ENCODE results near the gene LRBA.

LRBA gene

DNA sequence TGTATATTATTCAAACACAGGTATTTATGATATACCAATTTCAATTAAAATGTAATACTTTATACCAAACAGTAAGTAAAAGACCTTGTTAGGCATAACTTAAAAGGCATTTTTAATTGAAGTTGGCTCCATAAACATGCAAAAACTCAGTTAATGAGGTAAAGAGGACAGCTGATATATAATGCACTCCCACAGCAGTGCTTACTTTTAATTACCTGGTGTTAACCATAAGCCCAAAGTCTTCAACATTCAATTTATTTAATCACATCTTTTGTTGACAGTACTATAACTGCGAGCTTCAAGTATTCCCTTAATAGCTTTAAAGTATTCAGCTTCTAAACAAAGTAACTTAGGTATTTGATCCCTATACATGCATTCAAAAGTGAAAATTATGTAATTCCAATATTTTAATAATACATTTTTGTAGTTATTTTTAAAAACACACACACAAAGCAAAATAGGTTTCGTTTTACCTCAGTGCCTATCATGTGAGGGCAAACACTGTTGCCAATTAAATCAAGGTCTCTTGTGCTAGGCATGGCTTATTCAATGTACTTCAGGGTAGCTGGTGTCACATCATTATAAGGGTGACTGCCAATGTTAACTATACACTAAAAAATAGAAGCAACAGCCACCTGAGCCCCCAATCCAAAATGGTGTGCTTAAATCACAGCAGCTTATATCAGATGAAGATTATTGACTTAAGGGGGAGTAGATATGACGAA lies 197.1 kb downstream of the LRBA start:
- Mint-ChIP-seq H3K36me3 (ENCODE audit: low read depth) (peaks cover 41% of the 10 kb centered on the region), H3K4me3 (no peak overlapping the region), H3K4me1 (ENCODE audit: low read depth) (peaks cover 12% of the 10 kb centered on the region), H3K27me3 (no peaks in the 10 kb centered on the region), H3K9me3 (peaks cover 5% of the 10 kb centered on the region), H3K27ac (no peak overlapping the region)

- Mint-ChIP-seq H3K27me3 (no peaks in the 10 kb centered on the region), H3K4me1 (ENCODE audit: low read depth) (peaks cover 12% of the 10 kb centered on the region), H3K27ac (no peak overlapping the region), H3K9me3 (peaks cover 5% of the 10 kb centered on the region), H3K4me3 (no peak overlapping the region), H3K36me3 (ENCODE audit: low read depth) (peaks cover 41% of the 10 kb centered on the region)
Observed at GRCh38 chr4:150817017-150817416, 198.1 kb downstream of the LRBA start.

DNA sequence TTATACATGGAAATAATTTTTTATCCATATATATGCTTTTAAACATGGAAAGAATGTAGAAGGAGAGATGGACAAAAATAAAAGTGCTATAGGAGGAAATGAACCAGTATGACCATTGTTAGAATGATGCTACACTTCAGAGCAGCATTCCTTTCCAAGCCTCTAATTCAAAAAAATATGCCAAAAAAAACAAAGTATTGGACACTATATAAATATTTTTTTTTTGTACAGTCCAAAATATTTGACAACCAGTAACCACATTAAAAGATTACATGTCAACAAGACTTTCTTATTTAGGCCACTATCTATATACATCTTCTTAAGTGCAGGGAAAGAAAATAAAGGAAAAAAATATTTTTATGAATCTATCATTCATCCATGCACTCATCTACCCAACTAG lies 198.6 kb downstream of the LRBA start:
- H3K4me3 Mint-ChIP-seq = no peak overlapping the region
- peaks cover 12% of the 10 kb centered on the region for H3K4me1 Mint-ChIP-seq (ENCODE audit: low read depth)
- H3K27me3 Mint-ChIP-seq = no peaks in the 10 kb centered on the region
- no peak overlapping the region for H3K27ac Mint-ChIP-seq
- H3K36me3 Mint-ChIP-seq (ENCODE audit: low read depth) = peaks cover 40% of the 10 kb centered on the region
- peaks cover 5% of the 10 kb centered on the region for H3K9me3 Mint-ChIP-seq

DNA sequence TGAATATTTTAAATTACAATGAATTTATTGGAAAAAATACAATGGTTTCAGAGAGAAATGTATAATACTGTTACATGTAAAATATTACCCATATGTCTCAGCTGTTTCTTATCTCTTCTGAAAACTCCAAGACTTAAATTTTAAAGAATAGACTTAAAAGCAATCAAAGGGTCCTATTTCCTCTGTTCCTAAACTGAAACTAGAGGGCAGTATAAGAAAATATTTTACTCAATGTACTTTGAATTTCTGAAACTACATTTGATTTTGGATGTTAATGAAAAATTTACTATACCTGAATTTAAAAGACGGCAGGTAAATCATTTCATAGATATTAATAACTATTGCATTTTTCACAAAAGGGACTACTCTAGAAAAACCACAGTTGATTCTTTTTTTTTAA lies 200.2 kb downstream of the LRBA start:
- no peak overlapping the region for H3K27ac Mint-ChIP-seq
- H3K4me3 Mint-ChIP-seq = no peak overlapping the region
- H3K27me3 Mint-ChIP-seq = no peaks in the 10 kb centered on the region
- H3K4me1 Mint-ChIP-seq (ENCODE audit: low read depth) = peaks cover 12% of the 10 kb centered on the region
- H3K9me3 Mint-ChIP-seq = peaks cover 5% of the 10 kb centered on the region
- peaks cover 52% of the 10 kb centered on the region for H3K36me3 Mint-ChIP-seq (ENCODE audit: low read depth)

GRCh38 chr4:150805183-150806025 lies 209.7 kb downstream of the LRBA start:
- H3K27ac Mint-ChIP-seq = no peak overlapping the region
- H3K27me3 Mint-ChIP-seq = no peaks in the 10 kb centered on the region
- H3K36me3 Mint-ChIP-seq (ENCODE audit: low read depth) = peaks cover 66% of the 10 kb centered on the region
- no peaks in the 10 kb centered on the region for H3K4me1 Mint-ChIP-seq (ENCODE audit: low read depth)
- H3K4me3 Mint-ChIP-seq = no peak overlapping the region
- H3K9me3 Mint-ChIP-seq = no peaks in the 10 kb centered on the region

- Mint-ChIP-seq H3K36me3 (ENCODE audit: low read depth) (peaks cover 65% of the 10 kb centered on the region), H3K9me3 (no peaks in the 10 kb centered on the region), H3K27me3 (no peaks in the 10 kb centered on the region), H3K4me1 (ENCODE audit: low read depth) (no peaks in the 10 kb centered on the region), H3K27ac (no peak overlapping the region), H3K4me3 (no peak overlapping the region)
Observed at GRCh38 chr4:150801833-150802232, 213.3 kb downstream of the LRBA start.

DNA sequence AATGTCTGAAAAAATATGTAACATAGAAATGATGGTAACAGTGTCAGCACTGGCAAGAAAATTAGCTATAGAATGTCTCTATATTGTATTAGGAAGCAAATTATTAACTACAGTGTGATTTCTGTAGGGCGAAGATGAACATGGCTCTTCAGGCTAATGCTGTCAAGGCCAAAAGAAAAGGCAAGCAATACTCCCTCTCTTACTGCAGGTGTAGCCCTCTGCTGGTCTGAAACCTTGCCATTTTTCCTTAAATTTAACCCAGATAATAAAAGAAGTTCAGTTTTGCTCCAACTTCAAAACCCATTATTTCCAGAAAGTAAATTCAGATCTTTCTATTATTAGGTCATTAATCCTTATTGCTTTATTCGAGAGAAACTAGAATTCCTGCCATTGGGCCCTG lies 215.9 kb downstream of the LRBA start:
- no peak overlapping the region for H3K27ac Mint-ChIP-seq
- no peaks in the 10 kb centered on the region for H3K4me1 Mint-ChIP-seq (ENCODE audit: low read depth)
- peaks cover 48% of the 10 kb centered on the region for H3K36me3 Mint-ChIP-seq (ENCODE audit: low read depth)
- H3K9me3 Mint-ChIP-seq = no peaks in the 10 kb centered on the region
- H3K27me3 Mint-ChIP-seq = no peaks in the 10 kb centered on the region
- no peak overlapping the region for H3K4me3 Mint-ChIP-seq

GRCh38 chr4:150794706-150795105 lies 220.4 kb downstream of the LRBA start:
- Mint-ChIP-seq H3K27me3 (no peaks in the 10 kb centered on the region), H3K9me3 (no peaks in the 10 kb centered on the region), H3K27ac (no peak overlapping the region), H3K4me3 (no peak overlapping the region), H3K4me1 (ENCODE audit: low read depth) (no peaks in the 10 kb centered on the region), H3K36me3 (ENCODE audit: low read depth) (peaks cover 33% of the 10 kb centered on the region)

DNA sequence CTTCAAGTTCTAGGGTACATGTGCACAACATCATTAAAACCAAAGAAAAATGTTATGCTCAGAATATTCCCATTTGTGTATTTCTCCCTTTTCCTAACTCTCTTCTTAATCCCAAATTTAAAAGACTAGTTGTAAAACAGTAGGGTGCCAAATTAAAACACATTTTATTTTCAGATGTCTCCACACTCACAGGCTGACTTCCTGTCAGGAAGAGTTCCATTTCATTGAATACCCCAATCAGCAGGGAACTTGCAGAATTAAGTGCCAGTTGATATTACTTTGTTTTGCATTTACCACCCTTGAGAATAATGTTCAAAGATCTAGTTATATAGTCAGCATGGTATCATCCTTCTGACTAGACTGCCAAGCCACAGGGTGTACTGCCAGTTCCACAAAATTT lies 225.2 kb downstream of the LRBA start:
- Mint-ChIP-seq H3K4me3 (no peak overlapping the region), H3K4me1 (ENCODE audit: low read depth) (no peaks in the 10 kb centered on the region), H3K36me3 (ENCODE audit: low read depth) (peaks cover 16% of the 10 kb centered on the region), H3K27me3 (no peaks in the 10 kb centered on the region), H3K9me3 (no peaks in the 10 kb centered on the region), H3K27ac (no peak overlapping the region)

GRCh38 chr4:150784939-150785338 lies 230.1 kb downstream of the LRBA start:
- no peaks in the 10 kb centered on the region for H3K4me1 Mint-ChIP-seq (ENCODE audit: low read depth)
- H3K27me3 Mint-ChIP-seq = no peaks in the 10 kb centered on the region
- no peak overlapping the region for H3K27ac Mint-ChIP-seq
- H3K9me3 Mint-ChIP-seq = no peaks in the 10 kb centered on the region
- peaks cover 18% of the 10 kb centered on the region for H3K36me3 Mint-ChIP-seq (ENCODE audit: low read depth)
- H3K4me3 Mint-ChIP-seq = no peak overlapping the region

DNA sequence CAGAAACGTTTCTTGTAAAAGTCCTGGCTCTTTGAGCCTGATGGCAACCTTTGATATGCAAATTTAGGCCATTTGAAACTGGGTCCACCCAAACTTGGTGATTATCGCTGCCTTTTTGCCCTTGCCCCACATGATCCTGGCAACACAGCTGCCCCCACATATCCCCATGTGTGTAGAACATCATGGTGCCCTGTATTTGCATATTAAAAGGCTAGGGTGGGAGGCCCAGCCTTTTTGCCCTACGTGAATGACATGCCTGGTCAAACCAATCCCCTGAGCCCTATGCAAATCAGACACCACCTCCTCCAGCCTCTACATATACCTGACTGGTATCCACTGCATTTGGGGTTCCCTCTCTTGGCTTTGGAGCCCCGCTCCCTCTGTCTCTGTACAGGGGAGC lies 230.8 kb downstream of the LRBA start:
- Mint-ChIP-seq H3K9me3 (no peaks in the 10 kb centered on the region), H3K4me1 (ENCODE audit: low read depth) (no peaks in the 10 kb centered on the region), H3K36me3 (ENCODE audit: low read depth) (peaks cover 18% of the 10 kb centered on the region), H3K27ac (no peak overlapping the region), H3K4me3 (no peak overlapping the region), H3K27me3 (no peaks in the 10 kb centered on the region)

DNA sequence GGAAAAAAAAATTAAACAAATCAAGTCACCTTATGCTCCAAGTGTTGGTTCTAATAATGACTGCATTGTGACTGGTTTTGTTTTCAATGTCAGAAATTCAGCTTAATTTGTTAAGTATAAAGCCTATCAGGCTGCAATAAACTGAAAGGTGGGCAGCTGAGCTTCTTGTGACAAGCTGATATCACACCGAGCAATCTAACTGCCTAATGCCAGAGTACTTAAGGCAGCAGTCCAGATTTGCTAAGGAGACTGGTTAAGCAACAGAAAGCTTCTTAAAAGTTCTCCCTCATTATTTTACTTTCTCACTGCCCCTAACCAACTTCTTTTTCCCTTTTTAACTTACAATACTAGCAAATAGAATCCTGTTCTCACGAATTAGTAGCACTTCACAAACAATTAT lies 232.2 kb downstream of the LRBA start:
- Mint-ChIP-seq H3K27ac (no peak overlapping the region), H3K27me3 (no peaks in the 10 kb centered on the region), H3K4me3 (no peak overlapping the region), H3K4me1 (ENCODE audit: low read depth) (no peaks in the 10 kb centered on the region), H3K36me3 (ENCODE audit: low read depth) (peaks cover 18% of the 10 kb centered on the region), H3K9me3 (no peaks in the 10 kb centered on the region)

- Mint-ChIP-seq H3K4me3 (no peak overlapping the region), H3K9me3 (no peaks in the 10 kb centered on the region), H3K36me3 (ENCODE audit: low read depth) (peaks cover 15% of the 10 kb centered on the region), H3K27ac (no peak overlapping the region), H3K4me1 (ENCODE audit: low read depth) (no peaks in the 10 kb centered on the region), H3K27me3 (no peaks in the 10 kb centered on the region)
Observed at GRCh38 chr4:150782311-150782710, 232.8 kb downstream of the LRBA start.

DNA sequence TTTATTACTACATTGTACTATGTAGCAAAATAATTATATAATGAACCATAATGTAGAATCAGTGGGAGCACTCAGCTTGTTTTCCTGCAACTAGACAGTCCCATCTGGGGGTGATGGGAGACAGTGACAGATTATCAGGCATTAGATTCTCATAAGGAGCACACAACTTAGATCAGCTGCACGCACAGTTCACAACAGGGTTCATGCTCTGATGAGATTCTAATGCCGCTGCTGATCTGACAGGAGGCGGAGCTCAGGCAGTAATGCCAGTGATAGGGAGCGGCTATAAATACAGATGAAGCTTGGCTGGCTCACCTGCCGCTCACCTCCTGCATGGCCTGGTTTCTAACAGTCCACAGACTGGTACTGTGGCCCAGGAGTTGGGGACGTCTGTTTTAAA lies 233.9 kb downstream of the LRBA start:
- Mint-ChIP-seq H3K36me3 (ENCODE audit: low read depth) (peaks cover 16% of the 10 kb centered on the region), H3K4me3 (no peak overlapping the region), H3K27me3 (no peaks in the 10 kb centered on the region), H3K9me3 (no peaks in the 10 kb centered on the region), H3K4me1 (ENCODE audit: low read depth) (no peaks in the 10 kb centered on the region), H3K27ac (no peak overlapping the region)

- Mint-ChIP-seq H3K9me3 (no peaks in the 10 kb centered on the region), H3K4me1 (ENCODE audit: low read depth) (no peaks in the 10 kb centered on the region), H3K4me3 (no peak overlapping the region), H3K27me3 (no peaks in the 10 kb centered on the region), H3K36me3 (ENCODE audit: low read depth) (peaks cover 28% of the 10 kb centered on the region), H3K27ac (no peak overlapping the region)
Observed at GRCh38 chr4:150779707-150780106, 235.4 kb downstream of the LRBA start.
